HG02973 (cell line): ENCODE results near the gene FBXO10.
"Not testable (repeated sequence)": the region's sequence is repeated elsewhere in the genome, so short reads cannot be mapped to it uniquely, and the experiment has no call there.

ENCODE experiments used
- ATAC-seq: cut with Tn5 transposase; IDR thresholded peaks from one replicate; pipeline ENCODE4 v1.9.1; 2021; ENCODE audit warnings: moderate library complexity; ENCODE audit not compliant: unreplicated experiment

Gene FBXO10

DNA sequence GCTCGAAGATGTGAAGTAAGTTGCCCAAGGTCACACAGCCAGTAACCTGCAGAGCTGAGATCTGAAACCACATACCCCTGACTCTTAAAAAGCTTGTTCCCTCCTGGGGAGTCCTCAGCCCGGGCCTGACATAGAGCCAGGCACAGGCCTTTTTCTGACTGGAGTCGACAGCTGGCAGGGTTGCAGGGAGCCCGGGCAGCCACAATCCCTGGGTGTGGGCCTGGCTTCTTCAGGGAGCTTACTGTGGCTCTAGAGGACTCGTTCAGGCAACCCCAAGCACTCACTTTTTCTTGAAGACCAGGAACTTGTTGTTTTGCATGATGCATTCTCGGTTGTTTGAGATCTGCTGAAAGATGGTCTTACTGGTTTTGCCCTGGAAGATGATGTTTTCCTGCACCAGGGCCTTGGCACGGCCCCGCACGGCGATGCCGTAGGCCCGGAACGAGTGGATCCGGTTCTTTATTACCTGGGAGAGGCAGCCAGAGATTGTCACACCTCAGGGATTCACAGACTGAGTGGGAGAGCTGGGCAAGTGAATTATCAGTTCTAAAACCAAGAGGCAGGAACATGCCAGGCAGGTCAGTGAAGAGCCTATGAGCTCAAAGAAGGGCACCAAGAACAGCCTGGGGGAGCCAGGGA is 60.4 kb downstream of the FBXO10 start:
- ATAC-seq: no peak

DNA sequence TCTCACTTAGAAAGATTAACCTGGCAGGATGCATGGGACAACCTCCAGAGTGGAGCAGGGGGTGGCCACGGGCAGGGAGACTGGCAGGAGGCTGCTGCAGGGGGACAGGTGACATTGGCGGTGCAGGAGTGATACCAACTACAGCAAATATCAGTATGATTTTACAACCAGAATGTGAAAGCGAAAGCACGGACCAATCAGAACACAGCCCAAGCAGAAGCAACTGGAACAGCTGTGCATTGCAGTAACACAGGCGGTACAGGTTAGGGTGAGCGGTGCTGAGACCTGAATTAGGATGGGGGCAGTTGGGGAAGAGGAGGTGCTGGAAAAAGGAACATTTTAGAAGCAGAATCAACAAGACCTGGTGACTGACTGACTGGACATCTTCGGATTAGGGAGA is 61.2 kb downstream of the FBXO10 start:
- ATAC-seq: no peak

- ATAC-seq: not testable (repeated sequence)
Observed at GRCh38 chr9:37514415-37514814, 61.8 kb downstream of the FBXO10 start.

DNA sequence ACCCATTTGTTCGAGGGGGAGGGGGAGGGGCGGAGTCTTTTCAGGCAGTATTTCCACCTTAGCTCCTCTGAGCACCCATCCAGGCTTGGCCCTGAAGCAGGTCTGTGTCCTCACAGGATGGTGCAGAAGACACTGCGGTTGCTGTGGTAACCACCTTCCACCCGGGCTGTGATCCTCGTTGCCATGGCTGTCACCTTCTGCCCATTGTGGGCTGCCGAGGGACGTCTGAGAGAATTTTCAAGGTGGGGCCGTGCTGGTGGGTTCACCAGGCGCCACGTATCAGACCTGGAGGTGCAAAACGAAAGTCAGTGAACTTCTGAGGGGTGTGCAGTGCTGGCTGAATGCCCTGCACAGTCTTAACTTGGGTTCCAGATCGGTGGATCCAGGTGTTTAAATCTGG is 63.7 kb downstream of the FBXO10 start:
- ATAC-seq: no peak

DNA sequence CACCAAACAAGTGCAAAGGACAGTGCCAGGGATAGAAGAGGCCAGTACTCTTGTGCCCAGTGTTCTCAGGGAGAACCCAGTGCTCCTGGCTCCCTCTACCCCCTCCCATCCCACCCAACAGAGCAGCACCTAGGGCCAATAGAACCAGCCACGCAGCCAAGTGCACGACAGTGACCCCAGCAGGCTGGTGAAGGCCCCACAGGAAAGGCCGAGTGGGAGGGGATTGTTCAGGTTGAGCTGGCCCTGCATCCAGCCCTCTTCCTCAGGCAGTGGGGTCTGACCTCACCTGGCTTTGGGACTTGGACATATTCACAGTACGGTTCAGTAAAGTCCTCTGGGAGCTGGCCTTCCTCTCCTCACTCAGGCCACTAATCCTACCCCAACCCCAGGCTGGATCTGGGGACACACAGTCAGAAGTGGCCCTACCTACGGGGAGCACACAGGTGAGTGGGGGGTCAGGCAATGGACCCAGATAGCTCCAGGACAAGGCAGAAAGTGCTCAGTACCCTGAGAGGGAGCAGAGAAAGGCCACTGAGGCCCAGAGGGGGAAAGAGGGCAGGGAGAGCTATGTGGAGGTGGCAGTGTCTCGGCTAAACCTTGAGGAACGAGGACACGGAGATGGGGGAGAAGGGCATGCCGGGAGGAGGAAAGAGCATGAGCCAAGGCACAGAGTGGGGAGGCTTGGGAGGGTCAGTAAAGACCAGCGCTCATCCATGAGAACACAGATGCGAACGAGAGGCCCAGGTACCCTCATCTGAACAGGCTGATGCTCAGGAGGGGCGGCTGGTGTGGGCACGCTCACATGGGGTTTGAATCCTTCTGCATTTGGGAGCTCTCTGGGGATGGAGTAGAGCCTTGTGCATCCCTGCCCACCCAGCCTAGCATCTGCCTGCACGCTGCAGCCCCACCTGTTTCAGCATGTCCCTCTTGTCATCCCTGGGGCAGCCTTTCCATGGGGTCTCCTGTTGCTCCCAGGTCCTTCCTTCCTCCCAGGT is 64.9 kb downstream of the FBXO10 start:
- ATAC-seq: no peak

- ATAC-seq: not testable (repeated sequence)
Observed at GRCh38 chr9:37510053-37510452, 66.1 kb downstream of the FBXO10 start.

GRCh38 chr9:37509536-37509935 is 66.6 kb downstream of the FBXO10 start:
- ATAC-seq: no peak

- no peak for ATAC-seq
Observed at GRCh38 chr9:37508834-37509206, 67.4 kb downstream of the FBXO10 start.

DNA sequence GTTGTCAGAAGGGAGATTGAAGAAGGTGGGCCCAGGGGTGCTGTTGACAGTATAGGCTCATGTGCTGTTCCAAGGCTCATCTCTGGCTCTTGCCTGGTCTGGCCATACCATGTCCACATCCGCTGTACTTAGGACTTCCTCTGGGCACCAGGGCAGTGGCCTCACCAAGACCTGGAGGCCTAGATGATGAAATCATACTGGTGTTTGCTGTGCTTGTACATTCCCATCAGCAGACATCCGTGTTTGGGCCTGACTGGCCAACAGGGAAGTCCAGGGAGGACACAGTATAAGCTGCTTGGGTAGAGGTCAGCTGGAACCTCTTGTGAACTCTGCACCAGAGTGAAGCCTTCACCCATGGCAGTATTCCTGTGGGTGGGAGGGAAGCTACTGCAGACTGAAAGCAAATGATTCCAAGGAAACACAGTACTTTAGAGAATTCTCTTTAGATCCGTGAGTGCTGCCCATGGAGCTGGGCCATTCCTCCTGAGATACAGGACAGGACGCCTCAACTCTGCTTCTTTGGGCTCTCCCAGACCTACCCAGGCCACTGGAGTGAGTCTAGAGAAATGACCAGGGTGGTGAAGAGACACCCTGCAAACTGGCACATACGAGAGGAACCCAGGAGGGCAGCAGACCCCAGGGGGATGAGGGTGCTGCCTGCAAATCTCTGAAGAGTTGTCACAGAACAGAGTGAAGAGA is 67.9 kb downstream of the FBXO10 start:
- ATAC-seq: no peak

DNA sequence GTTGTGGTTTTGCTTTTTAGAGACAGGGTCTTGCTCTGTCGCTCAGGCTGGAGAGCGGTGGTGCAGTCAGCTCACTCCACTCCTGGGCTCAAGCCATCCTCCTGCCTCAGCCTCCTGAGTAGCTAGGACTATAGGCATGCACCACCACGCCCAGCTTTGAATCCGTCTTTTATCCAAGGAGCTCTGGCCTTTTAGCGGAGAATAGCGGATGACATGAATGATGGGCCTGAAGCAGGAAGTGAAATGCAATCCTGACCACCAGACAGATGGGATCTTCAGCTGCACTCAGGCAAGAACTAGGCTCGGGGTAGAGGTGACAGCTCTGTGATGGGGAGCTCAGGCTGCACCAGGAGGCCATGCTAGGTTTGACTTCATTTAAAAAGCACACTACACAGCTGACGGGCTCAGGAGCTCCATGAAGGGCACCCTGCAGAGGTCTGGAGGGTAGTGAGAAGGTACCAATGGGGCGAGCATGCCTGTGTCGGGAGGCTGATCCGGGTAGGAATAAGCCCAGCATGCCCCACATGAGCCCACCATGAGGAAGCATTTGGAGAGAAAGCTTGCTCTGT is 68.5 kb downstream of the FBXO10 start:
- no peak for ATAC-seq

DNA sequence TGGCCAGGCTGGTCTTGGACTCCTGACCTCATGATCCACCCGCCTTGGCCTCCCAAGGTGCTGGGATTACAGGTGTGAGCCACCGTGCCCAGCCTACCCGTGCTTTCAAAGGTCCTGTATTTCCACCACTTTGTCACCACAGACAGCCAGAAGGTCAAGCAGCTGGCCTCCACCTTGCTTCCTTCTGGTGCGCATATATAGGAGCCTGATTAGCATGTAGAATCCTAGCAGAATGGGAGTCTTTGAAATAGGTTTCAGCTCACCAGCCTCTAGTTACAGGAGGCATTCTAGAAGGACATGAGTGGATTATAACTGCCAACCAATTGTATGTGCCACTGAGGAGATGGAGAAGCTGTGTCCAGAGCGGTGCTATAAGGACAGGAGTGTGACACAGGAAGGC is 71.6 kb downstream of the FBXO10 start:
- ATAC-seq: no peak

DNA sequence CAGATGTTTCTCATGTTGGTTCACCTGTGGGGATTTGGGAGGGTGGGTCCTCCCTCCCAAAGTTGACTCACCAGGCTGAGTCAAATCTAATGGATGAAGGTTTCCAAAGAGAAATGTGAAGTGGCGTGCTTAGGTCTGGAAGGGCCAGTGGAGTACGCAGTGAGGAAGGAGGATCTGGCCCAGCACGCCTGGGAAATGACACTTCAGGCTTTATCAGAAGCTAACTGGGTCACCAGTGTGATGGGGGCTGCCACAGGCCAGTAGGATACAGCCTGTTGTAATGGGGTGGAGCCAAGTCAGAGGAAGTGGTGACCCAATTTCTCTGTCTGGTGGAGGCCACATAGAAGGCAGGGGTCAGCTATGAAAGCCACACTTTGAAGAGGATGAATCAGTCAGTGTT is 72.4 kb downstream of the FBXO10 start:
- ATAC-seq: no peak

DNA sequence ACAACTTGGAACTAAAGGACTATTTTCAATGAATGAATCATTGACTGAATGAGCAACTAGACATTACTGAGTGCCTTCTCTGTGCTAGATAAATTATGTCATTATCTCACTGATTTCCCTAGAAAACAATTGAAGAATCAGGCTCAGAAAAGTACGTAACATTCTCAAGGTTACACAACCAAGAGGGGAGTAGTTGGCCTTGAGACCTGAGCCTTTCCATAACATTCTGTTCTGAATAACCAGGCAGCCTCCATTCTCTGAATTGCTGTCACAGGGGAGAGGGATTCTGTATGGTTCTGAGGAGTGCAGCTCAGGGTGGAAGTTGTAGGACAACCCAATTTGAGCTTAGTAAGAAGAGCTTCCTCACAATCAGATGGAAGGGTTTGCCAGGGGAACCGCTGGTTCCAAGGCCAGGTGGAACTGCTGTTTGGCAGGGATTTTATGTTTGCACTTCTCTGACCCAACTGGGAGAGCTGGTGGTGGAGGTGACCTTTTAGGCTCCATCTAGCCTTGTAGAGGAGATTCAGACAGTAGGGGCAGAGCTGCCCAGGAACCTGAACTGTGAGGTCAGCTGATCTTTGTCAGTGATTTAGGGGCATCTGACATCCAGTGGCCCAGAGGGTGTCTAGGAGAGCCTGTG is 74.1 kb downstream of the FBXO10 start:
- ATAC-seq: no peak

GRCh38 chr9:37499297-37499696 is 76.9 kb downstream of the FBXO10 start:
- ATAC-seq: no peak

GRCh38 chr9:37498457-37498856 is 77.7 kb downstream of the FBXO10 start:
- no peak for ATAC-seq

- ATAC-seq: no peak
Observed at GRCh38 chr9:37497320-37497719, 78.9 kb downstream of the FBXO10 start.

- ATAC-seq: no peak
Observed at GRCh38 chr9:37496020-37496419, 80.2 kb downstream of the FBXO10 start.

GRCh38 chr9:37495571-37495970 is 80.6 kb downstream of the FBXO10 start:
- ATAC-seq: no peak

DNA sequence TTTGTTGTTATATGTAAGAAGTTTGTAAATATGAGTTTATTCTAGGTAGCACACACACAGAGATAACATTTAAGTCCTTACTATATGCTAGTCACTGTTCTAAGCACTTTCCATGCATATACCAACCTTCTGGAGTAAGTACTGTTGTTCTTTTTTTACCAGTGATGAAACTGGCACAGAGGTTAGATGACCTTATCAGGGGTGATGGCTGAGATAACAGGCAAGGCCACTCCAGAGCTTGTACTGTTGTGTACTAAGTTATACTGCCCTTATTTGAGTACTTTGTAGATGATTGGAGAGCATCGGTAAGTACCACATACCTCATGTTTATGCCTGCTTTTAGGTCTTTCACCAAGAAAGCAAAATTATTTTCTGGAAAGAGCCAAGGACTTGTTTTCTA is 84.2 kb downstream of the FBXO10 start:
- no peak for ATAC-seq

- no peak for ATAC-seq
Observed at GRCh38 chr9:37486616-37487548, 89.3 kb downstream of the FBXO10 start.
